ENCODE data around the gene CCDC30.
"Not testable (repeated sequence)": the region's sequence is repeated elsewhere in the genome, so short reads cannot be mapped to it uniquely, and the experiment has no call there.

DNA sequence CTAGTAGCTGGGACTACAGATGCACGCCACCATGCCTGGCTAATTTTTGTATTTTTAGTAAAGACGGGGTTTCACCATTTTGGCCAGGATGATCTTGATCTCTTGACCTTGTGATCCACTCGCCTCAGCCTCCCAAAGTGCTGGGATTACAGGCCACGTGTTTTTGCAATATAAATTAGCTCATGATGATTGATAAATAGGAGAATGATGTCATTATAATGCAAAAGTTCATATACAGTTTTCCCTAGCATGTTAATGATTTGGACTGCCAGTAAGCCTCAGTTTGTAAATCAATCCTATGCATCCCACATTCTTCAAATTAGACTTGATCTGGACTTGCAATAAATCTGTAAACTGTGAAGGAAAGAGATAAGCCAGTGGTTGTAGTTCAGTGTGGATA, 14.3 kb downstream of the CCDC30 start:
- TF ChIP-seq, protein P1, sequence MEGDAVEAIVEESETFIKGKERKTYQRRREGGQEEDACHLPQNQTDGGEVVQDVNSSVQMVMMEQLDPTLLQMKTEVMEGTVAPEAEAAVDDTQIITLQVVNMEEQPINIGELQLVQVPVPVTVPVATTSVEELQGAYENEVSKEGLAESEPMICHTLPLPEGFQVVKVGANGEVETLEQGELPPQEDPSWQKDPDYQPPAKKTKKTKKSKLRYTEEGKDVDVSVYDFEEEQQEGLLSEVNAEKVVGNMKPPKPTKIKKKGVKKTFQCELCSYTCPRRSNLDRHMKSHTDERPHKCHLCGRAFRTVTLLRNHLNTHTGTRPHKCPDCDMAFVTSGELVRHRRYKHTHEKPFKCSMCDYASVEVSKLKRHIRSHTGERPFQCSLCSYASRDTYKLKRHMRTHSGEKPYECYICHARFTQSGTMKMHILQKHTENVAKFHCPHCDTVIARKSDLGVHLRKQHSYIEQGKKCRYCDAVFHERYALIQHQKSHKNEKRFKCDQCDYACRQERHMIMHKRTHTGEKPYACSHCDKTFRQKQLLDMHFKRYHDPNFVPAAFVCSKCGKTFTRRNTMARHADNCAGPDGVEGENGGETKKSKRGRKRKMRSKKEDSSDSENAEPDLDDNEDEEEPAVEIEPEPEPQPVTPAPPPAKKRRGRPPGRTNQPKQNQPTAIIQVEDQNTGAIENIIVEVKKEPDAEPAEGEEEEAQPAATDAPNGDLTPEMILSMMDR (conservative IDR thresholded peaks at IDR 0.05): not testable (repeated sequence)
- TF ChIP-seq ZFX (IDR thresholded peaks at IDR 0.05): not testable (repeated sequence)
